IPS DF 6.9 (cell line): ENCODE data around the gene TMEM245.

ENCODE experiments used
- DNase-seq: peaks from one replicate; pipeline ENCODE4 v3.0.0-alpha.2; 2013; ENCODE audit warnings: low read depth, low spot score
- H3K27ac ChIP-seq: one replicate; pipeline ENCODE4 v1.5.1; 2013; ENCODE audit warnings: low read length, control low read depth
- H3K27me3 ChIP-seq: 2 replicates; pipeline ENCODE4 v1.6.1; 2013; ENCODE audit warnings: mild to moderate bottlenecking, low read length; ENCODE audit not compliant: control insufficient read depth, insufficient read depth
- H3K36me3 ChIP-seq: 2 replicates; pipeline ENCODE4 v1.6.1; 2013; ENCODE audit warnings: low read length; ENCODE audit not compliant: control insufficient read depth, insufficient read depth
- H3K4me1 ChIP-seq: 2 replicates; pipeline ENCODE4 v1.6.1; 2013; ENCODE audit warnings: low read length; ENCODE audit not compliant: control insufficient read depth, insufficient read depth
- H3K4me3 ChIP-seq: 2 replicates; pipeline ENCODE4 v1.5.1; 2013; ENCODE audit warnings: mild to moderate bottlenecking, low read length
- H3K9me3 ChIP-seq: 2 replicates; pipeline ENCODE4 v1.6.1; 2013; ENCODE audit warnings: low read length, inconsistent platforms; ENCODE audit not compliant: control insufficient read depth, insufficient read depth
- WGBS: extraction: QIAGEN DNeasy Blood & Tissue Kit; methylation state at CpG from one replicate; pipeline ENCODE4 v1.1.7; 2013; ENCODE audit warnings: mixed read lengths, missing lambda C conversion rate; ENCODE audit not compliant: insufficient read length, insufficient coverage; 5-methylcytosine and 5-hydroxymethylcytosine counted together

Gene TMEM245

GRCh38 chr9:109048822-109049221 lies 70.9 kb downstream of the TMEM245 start:
- H3K4me1 ChIP-seq = no peaks in the 10 kb centered on the region
- WGBS = no CpG with 5 or more reads among the region's 3 CpGs
- no peaks in the 10 kb centered on the region for H3K27me3 ChIP-seq
- H3K36me3 ChIP-seq = peaks cover 10% of the 10 kb centered on the region; the same call in 1 of the 2 replicates
- DNase-seq = no peak
- H3K27ac ChIP-seq = no peak overlapping the region
- no peak overlapping the region for H3K4me3 ChIP-seq
- H3K9me3 ChIP-seq = no peaks in the 10 kb centered on the region

- DNase-seq = no peak
- WGBS = no CpG with 5 or more reads among the region's 2 CpGs
- Histone ChIP-seq H3K27me3 (no peaks in the 10 kb centered on the region), H3K36me3 (peaks cover 10% of the 10 kb centered on the region; the same call in 1 of the 2 replicates), H3K4me1 (no peaks in the 10 kb centered on the region), H3K9me3 (no peaks in the 10 kb centered on the region), H3K4me3 (no peak overlapping the region), H3K27ac (no peak overlapping the region)
These were observed 72.5 kb downstream of the TMEM245 start for GRCh38 chr9:109047259-109047658.

GRCh38 chr9:109046346-109046745 lies 73.4 kb downstream of the TMEM245 start:
- Histone ChIP-seq H3K4me1 (no peaks in the 10 kb centered on the region), H3K36me3 (peaks cover 10% of the 10 kb centered on the region; the same call in 1 of the 2 replicates), H3K27me3 (no peaks in the 10 kb centered on the region), H3K9me3 (no peaks in the 10 kb centered on the region), H3K4me3 (no peak overlapping the region), H3K27ac (no peak overlapping the region)
- DNase-seq = no peak
- no CpG with 5 or more reads among the region's 1 CpG for WGBS

GRCh38 chr9:109043578-109043977 lies 76.2 kb downstream of the TMEM245 start:
- Histone ChIP-seq H3K4me1 (no peaks in the 10 kb centered on the region), H3K9me3 (no peaks in the 10 kb centered on the region), H3K27ac (no peak overlapping the region), H3K27me3 (no peaks in the 10 kb centered on the region), H3K4me3 (no peak overlapping the region), H3K36me3 (peaks cover 2% of the 10 kb centered on the region; the same call in 1 of the 2 replicates)
- WGBS = no CpG with 5 or more reads among the region's 4 CpGs
- DNase-seq = no peak

GRCh38 chr9:109040571-109040970 lies 79.2 kb downstream of the TMEM245 start:
- Histone ChIP-seq H3K27me3 (no peaks in the 10 kb centered on the region; the same call in 1 of the 2 replicates), H3K9me3 (no peaks in the 10 kb centered on the region), H3K4me1 (no peaks in the 10 kb centered on the region), H3K27ac (no peak overlapping the region), H3K4me3 (no peak overlapping the region), H3K36me3 (peaks cover 2% of the 10 kb centered on the region; the same call in 1 of the 2 replicates)
- no peak for DNase-seq
- WGBS = no CpG with 5 or more reads among the region's 4 CpGs

- WGBS = no CpG with 5 or more reads among the region's 4 CpGs
- DNase-seq = no peak
- Histone ChIP-seq H3K9me3 (no peaks in the 10 kb centered on the region), H3K27me3 (no peaks in the 10 kb centered on the region; the same call in 1 of the 2 replicates), H3K4me1 (no peaks in the 10 kb centered on the region), H3K4me3 (no peak overlapping the region), H3K27ac (no peak overlapping the region), H3K36me3 (no peaks in the 10 kb centered on the region; the same call in 1 of the 2 replicates)
These were observed 80.2 kb downstream of the TMEM245 start for GRCh38 chr9:109039539-109039938.

- peaks cover 2% of the 10 kb centered on the region; the same call in 1 of the 2 replicates for H3K36me3 ChIP-seq
- no peak overlapping the region for H3K4me3 ChIP-seq
- no CpG with 5 or more reads among the region's 4 CpGs for WGBS
- no peaks in the 10 kb centered on the region for H3K4me1 ChIP-seq
- no peaks in the 10 kb centered on the region for H3K9me3 ChIP-seq
- H3K27me3 ChIP-seq = no peaks in the 10 kb centered on the region; the same call in 1 of the 2 replicates
- H3K27ac ChIP-seq = no peak overlapping the region
- no peak for DNase-seq
These were observed 81.6 kb downstream of the TMEM245 start for GRCh38 chr9:109037946-109038715.

- no peak for DNase-seq
- H3K4me3 ChIP-seq = no peak overlapping the region
- no peaks in the 10 kb centered on the region for H3K9me3 ChIP-seq
- peaks cover 2% of the 10 kb centered on the region; the same call in 1 of the 2 replicates for H3K36me3 ChIP-seq
- H3K4me1 ChIP-seq = no peaks in the 10 kb centered on the region
- H3K27ac ChIP-seq = no peak overlapping the region
- no CpG with 5 or more reads among the region's 6 CpGs for WGBS
- no peaks in the 10 kb centered on the region; the same call in 1 of the 2 replicates for H3K27me3 ChIP-seq
These were observed 82.7 kb downstream of the TMEM245 start for GRCh38 chr9:109036744-109037680.

- Histone ChIP-seq H3K27me3 (no peaks in the 10 kb centered on the region; the same call in 1 of the 2 replicates), H3K36me3 (peaks cover 2% of the 10 kb centered on the region; the same call in 1 of the 2 replicates), H3K4me1 (no peaks in the 10 kb centered on the region), H3K9me3 (no peaks in the 10 kb centered on the region), H3K4me3 (no peak overlapping the region), H3K27ac (no peak overlapping the region)
- no CpG with 5 or more reads among the region's 2 CpGs for WGBS
- DNase-seq = no peak
These were observed 83.9 kb downstream of the TMEM245 start for GRCh38 chr9:109035684-109036423.
